Stimulated activated CD8-positive, alpha-beta memory T cell treated with anti-CD3 and anti-CD28 coated beads, Interleukin-7, amount 100 ng/mL, for 4 hours (primary cell): ENCODE data around the gene ADGRL3.

Experiments
- DNase-seq, 2 donors: peaks; one replicate each; pipeline ENCODE4 v3.0.0-alpha.2; 2020; ENCODE audit warnings: low read depth in 2 of 2

The ADGRL3 gene

GRCh38 chr4:62093735-62094134 lies 893.6 kb downstream of the ADGRL3 start:
- no peak for DNase-seq

DNA sequence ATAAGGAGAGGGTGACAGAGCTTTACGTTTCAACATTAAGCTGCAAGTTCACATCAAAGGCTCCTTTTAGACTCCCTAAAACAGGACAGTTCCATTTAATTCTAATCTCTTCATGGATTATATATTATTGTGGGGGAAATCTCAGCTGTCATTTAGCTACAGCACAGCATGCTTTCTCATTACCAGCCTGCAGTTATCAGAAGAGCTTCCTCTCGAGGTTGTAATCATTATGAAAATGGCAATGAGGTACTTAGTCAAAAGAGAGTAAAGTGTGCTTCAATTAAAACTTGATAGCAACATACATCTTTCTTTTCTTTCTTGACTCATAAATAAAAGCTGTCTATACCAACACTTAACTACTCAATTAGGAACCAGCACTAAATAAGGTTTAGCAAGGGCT lies 896.8 kb downstream of the ADGRL3 start:
- DNase-seq, result no peak

DNA sequence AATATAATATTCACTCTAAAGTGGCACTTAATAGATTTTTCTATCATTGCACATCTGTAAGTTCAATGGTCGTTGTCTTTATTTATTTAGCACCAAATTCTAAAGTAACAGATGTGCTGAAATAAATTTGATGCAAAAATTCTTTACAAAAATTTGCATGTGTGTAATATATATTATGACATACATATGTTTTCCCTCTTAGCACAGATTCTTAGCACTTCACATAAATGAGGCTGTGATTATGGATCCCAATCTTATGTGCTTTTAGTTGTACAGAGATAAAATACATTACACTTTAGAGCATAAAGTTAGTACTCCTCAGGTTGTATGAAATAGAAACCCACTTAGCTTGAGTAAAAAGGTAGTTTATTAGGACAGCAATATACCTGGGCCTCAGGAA lies 915.1 kb downstream of the ADGRL3 start:
- DNase-seq, result no peak

- DNase-seq, result no peak
Measured at GRCh38 chr4:62117886-62118285, 917.8 kb downstream of the ADGRL3 start.

GRCh38 chr4:62118558-62118957 lies 918.4 kb downstream of the ADGRL3 start:
- no peak for DNase-seq

- no peak for DNase-seq
Measured at GRCh38 chr4:62119195-62119594, 919.1 kb downstream of the ADGRL3 start.

- DNase-seq, result no peak
Measured at GRCh38 chr4:62126064-62126732, 926.1 kb downstream of the ADGRL3 start.
